Measurements from ENCODE around the gene ANKMY1. TPM values are rescaled to one million over a fixed set of nuclear protein-coding genes. Genes with fewer than 3 reads are reported as not detected.
A peak's percentile ranks its signal among the peaks of the same experiment; 100 is the strongest.

ANKMY1 gene
- total RNA-seq, 2 donors from 2014 or later = 3.7 to 7.9 TPM

- TF ChIP-seq CTCF (IDR thresholded peaks at IDR 0.05) = no peak
- Histone ChIP-seq H3K27me3 (no peaks in the 10 kb centered on the region), H3K4me3 (no peak overlapping the region), H3K27ac (no peak overlapping the region), H3K4me1 (no peaks in the 10 kb centered on the region), H3K9me3 (peaks cover 0 to 6% of the 10 kb centered on the region in 2 donors), H3K36me3 (no peaks in the 10 kb centered on the region)
- DNase-seq (ENCODE audit: low spot score) = peak; percentile 55
These were observed 76.8 kb downstream of the ANKMY1 start for GRCh38 chr2:240480834-240481623.

GRCh38 chr2:240479111-240479501 lies 78.7 kb downstream of the ANKMY1 start:
- Histone ChIP-seq H3K9me3 (peaks cover 0 to 24% of the 10 kb centered on the region in 2 donors), H3K36me3 (no peaks in the 10 kb centered on the region), H3K27me3 (no peaks in the 10 kb centered on the region), H3K4me1 (no peaks in the 10 kb centered on the region), H3K27ac (no peak overlapping the region), H3K4me3 (no peak overlapping the region)
- peak; percentile 43 for DNase-seq (ENCODE audit: low spot score)
- no peak for TF ChIP-seq CTCF (IDR thresholded peaks at IDR 0.05)

GRCh38 chr2:240478346-240479110 lies 79.3 kb downstream of the ANKMY1 start:
- TF ChIP-seq CTCF (IDR thresholded peaks at IDR 0.05) = no peak
- no peak for DNase-seq (ENCODE audit: low spot score)
- Histone ChIP-seq H3K27ac (no peak overlapping the region), H3K36me3 (no peaks in the 10 kb centered on the region), H3K4me1 (no peaks in the 10 kb centered on the region), H3K9me3 (peaks cover 0 to 29% of the 10 kb centered on the region in 2 donors), H3K27me3 (no peaks in the 10 kb centered on the region), H3K4me3 (no peak overlapping the region)

GRCh38 chr2:240477916-240478315 lies 79.9 kb downstream of the ANKMY1 start:
- Histone ChIP-seq H3K4me1 (no peaks in the 10 kb centered on the region), H3K4me3 (no peak overlapping the region), H3K27me3 (no peaks in the 10 kb centered on the region), H3K27ac (no peak overlapping the region), H3K36me3 (no peaks in the 10 kb centered on the region), H3K9me3 (peaks cover 0 to 35% of the 10 kb centered on the region in 2 donors)
- peak; percentile 36 for DNase-seq (ENCODE audit: low spot score)
- no peak for TF ChIP-seq CTCF (IDR thresholded peaks at IDR 0.05)

- H3K9me3 ChIP-seq = peaks cover 0 to 35% of the 10 kb centered on the region in 2 donors
- H3K27ac ChIP-seq = no peak overlapping the region
- no peaks in the 10 kb centered on the region for H3K36me3 ChIP-seq
- DNase-seq (ENCODE audit: low spot score) = no peak
- H3K27me3 ChIP-seq = no peaks in the 10 kb centered on the region
- H3K4me1 ChIP-seq = no peaks in the 10 kb centered on the region
- no peak for TF ChIP-seq CTCF (IDR thresholded peaks at IDR 0.05)
- H3K4me3 ChIP-seq = no peak overlapping the region
These were observed 84.6 kb downstream of the ANKMY1 start for GRCh38 chr2:240473211-240473610.
